GM21360 (cell line): ENCODE results near the gene STPG1.

Experiments used
- ATAC-seq: cut with Tn5 transposase; IDR thresholded peaks from one replicate; pipeline ENCODE4 v1.9.1; 2021; ENCODE audit warnings: mild to moderate bottlenecking, moderate library complexity; ENCODE audit not compliant: unreplicated experiment

The STPG1 gene

DNA sequence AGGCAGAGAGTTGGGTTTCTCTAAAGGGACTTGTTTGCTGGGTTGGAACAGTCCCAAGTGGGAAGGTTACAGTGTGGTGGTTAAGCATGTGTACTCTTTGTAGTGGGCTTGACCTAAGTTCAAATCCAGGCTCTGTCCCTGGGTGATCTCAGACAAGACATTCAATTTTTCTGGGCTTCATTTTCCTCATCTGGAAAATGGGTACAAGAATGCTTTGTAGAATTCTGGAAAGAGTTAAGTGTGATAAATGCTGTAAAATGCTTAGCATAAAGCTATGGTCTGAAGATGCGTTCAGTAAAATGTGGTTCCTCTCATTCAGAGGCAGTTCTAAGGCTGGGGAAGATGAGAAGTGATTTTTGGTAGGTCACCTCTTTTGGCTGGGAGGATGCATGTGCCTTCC, 93.6 kb downstream of the STPG1 start:
- no peak for ATAC-seq

- no peak for ATAC-seq
These were observed 94.2 kb downstream of the STPG1 start, which contains the start of gene GRHL3 for GRCh38 chr1:24319312-24319863. Gene GRHL3, plus strand, starts transcription at chr1:24319357. Its CDS starts 195 bp downstream, at chr1:24319552.

DNA sequence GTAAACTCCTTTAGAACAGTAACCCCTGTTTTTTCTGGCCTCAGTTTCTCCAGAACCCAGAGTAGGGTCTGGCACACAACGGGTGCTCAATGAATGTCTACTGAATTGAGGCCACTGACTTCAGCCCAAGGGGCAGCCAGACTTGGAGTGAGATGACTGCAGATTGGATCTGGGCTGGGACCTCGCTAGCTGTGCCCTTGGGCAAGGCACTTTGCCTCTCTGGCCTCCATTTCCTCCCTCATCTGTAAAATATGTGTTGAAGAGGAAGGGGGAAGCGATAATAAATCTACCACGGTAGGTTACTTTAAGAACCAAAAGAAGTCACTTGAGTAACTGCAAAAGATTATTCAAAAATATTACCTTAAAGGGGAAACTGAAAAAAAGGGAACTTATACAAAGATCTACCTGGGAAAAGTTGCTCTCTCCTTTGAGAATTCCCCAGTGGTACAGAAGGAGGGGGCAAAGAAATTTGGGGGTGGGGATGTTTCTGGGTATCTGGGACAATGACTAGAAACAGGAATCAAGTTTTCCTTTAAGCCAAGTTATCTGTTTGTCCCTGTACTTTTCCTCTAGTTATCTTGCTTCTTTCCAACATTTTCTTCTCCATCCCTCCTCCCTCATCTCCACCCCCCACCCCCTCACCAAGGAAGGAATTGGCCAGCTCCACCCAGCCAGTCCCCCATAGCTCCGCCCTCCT, 94.8 kb downstream of the STPG1 start:
- no peak for ATAC-seq

- no peak for ATAC-seq
These were observed 95.5 kb downstream of the STPG1 start for GRCh38 chr1:24317956-24318614.

GRCh38 chr1:24317081-24317480, 96.5 kb downstream of the STPG1 start:
- ATAC-seq = no peak

DNA sequence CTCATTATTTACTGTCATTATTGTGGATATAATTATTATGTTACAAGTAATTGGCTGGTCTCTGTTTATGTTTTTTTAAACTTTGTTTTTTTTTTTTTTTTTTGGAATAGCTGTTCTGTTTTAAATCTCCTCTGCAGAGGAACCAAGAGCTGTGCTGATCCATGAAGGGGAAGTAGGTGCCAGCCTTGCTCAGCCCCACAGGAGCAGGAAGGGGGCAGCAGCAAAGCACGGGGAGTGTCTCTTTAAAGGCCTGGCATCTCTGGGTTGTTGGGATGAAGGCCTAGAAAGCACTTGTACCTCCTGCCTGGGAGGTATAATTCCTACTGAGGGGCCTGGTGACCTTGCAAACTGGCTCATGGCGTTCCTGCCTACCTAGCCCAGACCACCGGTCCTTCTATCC, 96.9 kb downstream of the STPG1 start:
- no peak for ATAC-seq

DNA sequence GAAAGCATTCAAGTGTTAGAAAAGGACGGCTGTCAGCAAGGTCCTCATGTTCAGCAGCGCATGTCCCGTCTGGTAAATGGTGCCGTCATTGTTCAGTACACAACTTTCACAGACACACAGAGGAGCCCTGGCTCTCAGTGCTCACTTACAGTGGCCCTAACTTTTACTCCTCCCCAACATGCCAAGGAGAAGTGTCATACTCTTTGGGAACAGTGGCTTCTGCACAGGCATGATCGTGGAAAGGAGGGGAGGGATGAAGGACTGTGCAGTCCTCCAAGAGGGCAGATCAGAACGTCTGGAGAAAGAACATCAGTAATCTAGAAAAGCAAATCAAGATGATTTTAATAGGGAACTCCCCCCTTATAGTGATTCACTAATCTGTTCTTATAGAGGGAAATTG, 98.2 kb downstream of the STPG1 start:
- no peak for ATAC-seq

DNA sequence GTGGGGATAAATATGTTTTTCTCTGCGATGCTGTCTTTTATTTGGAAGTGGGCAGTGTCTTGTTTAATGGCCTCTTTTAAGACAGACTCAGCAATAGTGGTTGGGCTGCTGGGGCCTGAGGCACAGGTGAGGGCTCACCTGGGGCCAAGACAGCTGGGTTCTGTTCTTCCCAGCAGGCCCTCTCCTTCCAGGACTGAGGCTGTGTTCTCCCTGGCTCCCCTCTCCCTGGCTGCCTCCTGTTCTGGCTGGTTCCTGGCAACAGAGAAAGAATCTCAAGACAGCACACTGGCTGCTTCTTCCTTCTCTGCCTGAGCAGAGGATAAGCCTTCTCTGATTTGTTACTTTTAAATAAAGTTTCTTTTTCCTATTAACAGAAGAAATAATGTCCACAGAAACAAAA, 101.8 kb downstream of the STPG1 start:
- ATAC-seq = no peak

DNA sequence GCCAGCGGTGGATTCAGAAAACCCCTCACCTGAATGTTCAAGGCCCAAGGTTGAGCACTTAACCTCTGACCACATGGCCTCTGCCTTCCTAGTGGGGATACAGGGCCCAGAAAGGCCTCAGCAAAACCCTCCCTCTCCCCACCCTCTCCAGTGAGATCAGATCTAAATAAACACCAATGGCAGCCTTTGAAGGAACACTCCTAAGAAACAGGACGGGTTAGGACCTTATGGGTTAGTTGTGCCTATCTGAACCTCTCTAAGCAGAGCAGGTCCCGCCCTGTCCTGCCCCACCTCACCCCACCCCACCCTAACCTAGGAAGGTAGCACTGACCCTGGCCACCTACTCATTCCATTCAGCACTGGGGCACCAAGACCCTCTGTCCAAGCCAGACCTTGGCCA, 102.3 kb downstream of the STPG1 start:
- no peak for ATAC-seq

DNA sequence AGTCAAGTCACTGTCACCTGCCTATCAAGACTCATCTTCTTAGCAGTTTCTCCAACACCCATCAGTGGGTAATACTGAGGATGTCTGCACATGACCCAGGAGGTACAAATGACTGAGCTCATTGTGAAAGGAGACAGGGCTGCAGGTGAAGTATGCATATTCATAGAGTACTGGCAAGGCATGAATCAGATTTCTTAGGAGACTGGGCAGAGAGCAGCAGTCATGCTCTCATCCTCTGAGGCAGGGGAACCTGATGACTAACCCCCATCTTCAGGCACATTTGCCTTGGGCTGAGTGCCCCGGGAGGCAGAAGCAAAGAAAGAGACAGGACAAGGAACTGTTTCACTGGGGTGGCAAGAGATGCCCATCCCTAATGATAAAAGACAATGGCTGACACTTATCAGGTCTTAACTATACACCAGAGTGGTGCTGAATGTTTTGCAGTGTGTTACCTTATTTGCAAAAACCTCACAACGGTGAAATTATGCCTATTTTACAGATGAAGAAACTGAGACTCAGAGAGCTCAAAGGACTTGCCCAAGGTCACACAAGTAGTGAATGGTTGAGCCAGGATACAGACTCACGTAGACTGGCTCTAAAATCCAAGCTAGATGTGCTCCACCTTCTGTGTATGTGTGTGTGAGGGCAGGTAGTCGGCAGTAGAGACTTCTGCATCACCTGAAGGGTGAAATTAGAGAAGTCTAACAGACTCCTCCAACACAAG, 103.7 kb downstream of the STPG1 start:
- ATAC-seq = no peak

- no peak for ATAC-seq
These were observed 105.1 kb downstream of the STPG1 start for GRCh38 chr1:24308365-24309015.
